NCI-H2081 treated with DMSO at 0.1 percent for 48 hours (cell line): ENCODE measurements around the gene TAF1L.

ENCODE experiments used
- DNase-seq: peaks from one replicate; lab custom pipeline; 2025; lab: John Stamatoyannopoulos, UW

TAF1L gene

DNA sequence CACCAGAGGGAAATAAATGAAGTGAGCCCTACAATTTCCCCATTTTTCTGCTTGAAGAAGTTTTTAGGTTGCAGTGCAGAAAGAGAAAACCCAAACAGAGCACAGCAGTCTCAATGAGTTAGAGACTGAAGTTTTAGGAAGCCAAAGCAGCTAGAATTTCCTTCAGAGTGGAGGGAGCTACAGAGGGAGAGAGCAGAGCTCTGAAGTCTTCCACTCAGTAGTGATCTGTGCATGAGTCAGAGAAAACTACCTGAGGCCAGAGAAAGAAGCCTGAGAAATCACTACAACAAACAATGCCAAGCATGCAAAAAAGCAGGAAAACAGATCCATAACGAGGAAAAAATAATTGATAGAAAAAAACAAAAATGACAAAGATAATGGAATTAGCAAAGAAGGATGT lies 44.6 kb downstream of the TAF1L start:
- no peak for DNase-seq

DNA sequence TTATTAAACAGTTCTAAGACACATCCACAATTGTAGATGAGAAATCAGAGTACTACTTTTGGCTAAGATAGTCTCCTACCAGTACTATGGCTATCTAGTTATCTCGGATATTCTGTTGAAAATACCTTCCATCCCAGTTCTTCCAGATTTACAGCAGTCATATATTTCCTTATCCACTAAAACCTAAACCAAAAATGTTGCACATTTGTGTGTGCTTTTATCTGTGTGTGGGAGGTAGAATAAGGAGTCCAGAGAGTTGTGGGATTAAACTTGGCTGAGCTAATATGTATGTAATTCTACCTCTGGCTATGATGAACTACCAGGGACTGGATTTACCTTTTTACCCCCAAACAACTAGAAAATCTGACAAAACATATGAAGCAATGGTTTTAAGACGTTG lies 45.0 kb downstream of the TAF1L start:
- DNase-seq: no peak

DNA sequence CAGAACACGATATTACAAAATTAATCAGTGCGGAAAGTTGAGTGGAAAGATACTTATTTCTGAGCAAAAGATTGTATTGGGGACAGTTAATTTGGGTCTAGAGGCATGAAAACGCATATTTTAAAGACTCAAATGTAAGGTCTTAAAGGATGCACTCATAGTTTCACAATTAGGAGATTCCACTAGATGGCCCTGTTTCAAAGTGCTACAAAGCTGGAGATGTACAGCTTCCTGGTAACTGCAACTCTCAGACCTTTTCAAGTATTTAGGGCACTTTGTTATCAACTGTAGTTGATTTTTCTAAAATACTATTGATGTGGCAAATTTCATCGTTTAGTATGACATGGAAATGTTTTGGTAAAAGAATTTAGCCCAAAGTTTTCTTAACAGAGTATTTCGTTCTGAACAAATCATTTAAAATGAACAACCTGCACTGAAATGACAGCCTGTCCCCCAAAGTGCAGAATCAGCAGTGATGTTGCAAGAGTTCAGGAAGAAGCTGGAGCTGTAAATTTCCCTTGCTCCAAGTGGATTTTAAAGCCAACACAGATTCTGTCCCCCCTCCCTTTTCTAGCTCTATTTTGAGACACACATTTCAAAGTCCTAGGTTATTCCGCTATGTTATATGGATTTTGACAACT lies 46.3 kb downstream of the TAF1L start:
- DNase-seq: peak; percentile 11

DNA sequence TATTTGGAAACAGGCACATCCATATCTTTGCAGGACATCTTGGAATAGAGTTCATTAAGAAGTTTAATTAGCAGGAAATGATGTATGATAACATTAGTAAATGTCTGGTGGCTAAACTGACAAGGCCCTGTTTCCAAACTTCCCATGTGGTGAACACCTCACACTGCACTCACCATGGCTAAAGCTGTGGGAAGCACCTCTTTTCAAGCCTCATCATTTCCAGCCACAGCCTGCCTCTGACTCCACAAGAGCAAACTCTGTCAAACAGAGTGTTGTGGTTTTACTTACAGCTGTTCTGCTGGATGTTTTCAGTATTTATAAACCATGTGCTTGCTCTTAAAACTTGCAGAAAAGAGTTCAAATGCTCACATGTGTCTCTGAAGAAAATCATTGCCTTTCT lies 47.6 kb downstream of the TAF1L start:
- DNase-seq: no peak

DNA sequence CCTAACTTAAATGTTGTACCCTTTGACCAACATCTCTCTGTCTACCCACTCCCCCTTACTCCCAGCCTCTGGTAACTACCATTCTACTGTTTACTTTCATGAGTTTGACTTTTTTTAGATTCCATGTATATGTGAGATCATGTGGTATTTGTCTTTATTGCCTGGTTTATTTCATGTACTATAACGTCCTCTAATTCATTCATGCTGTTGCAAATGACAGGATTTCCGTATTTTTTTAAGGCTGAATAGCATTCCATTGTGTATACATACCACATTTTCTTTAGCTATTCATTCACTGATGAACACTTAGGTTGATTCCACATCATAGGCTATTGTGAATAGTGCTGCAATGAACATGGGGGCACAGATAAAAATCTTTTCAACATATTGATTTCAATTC lies 50.7 kb downstream of the TAF1L start:
- DNase-seq: no peak

DNA sequence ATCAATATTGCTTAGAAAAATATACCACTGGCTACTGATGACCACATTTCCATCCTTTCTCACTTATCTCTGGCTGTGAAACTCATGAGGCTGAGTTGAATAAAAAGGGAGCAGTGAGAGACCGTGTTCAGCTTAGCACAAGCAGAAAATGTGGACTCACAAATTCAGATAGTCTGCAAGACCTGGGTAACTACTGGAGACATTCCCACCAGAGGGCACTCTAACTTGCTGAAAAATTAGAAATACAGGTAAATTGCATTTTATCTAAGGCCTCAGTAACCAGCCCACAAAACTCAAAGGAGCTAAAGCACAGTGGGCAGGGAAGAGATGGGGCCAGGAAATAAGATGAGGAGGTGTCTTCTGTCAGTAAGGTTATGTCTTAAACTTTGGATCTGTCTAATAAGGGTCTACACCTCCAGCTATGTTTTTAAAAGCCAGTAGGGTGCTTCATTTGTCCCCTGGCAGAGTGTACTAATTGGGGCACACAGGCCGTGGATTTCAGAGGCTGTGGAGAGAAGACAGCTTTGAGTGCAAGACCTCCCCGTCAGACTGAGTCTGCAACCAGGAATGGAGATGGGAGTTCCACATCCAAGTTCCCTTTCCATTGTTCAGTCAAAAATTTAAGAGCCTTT lies 53.8 kb downstream of the TAF1L start:
- peak; percentile 55 for DNase-seq

DNA sequence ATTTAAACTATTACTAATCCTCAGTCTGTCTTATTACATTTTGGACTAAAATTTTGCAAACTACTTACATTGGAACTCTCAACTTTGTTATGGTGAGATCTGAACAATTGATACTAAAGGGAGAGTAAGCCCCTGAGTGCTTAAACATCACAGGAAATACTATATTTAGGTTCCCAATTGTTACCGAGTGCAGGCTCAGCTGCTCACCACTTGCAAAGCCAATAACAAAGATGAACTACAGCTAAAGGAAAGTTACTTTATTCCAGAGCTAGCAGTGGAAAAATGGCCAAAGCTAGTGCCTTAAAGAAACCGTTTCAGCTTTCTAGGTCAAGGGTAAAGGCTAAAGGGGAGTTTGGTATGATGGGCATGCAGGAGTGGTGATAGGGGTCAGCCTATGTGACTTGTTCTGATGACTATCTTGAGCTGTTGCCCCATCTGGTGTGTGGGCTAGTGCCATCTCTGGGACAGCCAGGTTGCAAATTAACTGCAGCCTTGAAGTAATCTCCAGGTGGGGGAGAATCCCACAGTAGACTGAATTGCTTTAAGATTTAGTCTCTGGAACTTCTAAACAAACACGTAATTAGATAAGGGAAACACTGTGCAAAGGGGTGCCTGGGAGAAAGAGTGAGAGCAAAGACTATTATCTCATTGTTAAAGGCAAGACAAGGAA lies 54.7 kb downstream of the TAF1L start:
- DNase-seq: no peak

DNA sequence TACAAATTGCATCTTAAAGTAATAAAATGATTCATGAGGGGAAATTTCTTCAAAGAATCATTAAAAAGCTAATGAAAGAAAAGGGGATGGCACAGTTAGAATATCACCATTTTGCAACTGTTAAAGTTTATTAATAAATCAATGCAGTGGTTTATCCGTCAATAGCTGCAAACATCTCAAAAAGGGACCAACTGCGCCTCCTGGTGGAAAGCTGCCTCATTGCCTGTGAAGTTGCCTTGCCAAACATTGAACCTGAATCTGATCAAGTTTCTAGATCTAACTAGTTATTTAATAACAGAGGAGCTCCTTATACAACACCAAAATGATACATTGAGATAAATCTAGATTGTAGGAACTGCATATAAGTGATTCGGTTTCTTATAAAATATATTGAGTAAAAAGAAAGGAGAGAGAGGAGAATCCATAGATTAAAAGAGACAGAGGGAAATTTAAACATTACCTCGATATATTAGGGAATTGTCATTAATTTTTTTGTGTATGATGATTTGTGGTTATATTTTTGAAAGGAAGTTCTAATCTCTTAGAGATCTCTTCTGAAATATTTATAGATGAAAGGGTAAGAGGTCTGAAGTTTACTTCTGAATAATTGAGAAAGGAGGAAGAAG lies 55.6 kb downstream of the TAF1L start:
- DNase-seq: peak; percentile 4
